GM19238 (cell line): ENCODE data around the gene HACD1.

Experiments used
- DNase-seq: peaks from one replicate; pipeline ENCODE4 v3.0.0; 2011; ENCODE audit warnings: low spot score; ENCODE audit not compliant: insufficient read length

The HACD1 gene, protein sequence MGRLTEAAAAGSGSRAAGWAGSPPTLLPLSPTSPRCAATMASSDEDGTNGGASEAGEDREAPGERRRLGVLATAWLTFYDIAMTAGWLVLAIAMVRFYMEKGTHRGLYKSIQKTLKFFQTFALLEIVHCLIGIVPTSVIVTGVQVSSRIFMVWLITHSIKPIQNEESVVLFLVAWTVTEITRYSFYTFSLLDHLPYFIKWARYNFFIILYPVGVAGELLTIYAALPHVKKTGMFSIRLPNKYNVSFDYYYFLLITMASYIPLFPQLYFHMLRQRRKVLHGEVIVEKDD

DNA sequence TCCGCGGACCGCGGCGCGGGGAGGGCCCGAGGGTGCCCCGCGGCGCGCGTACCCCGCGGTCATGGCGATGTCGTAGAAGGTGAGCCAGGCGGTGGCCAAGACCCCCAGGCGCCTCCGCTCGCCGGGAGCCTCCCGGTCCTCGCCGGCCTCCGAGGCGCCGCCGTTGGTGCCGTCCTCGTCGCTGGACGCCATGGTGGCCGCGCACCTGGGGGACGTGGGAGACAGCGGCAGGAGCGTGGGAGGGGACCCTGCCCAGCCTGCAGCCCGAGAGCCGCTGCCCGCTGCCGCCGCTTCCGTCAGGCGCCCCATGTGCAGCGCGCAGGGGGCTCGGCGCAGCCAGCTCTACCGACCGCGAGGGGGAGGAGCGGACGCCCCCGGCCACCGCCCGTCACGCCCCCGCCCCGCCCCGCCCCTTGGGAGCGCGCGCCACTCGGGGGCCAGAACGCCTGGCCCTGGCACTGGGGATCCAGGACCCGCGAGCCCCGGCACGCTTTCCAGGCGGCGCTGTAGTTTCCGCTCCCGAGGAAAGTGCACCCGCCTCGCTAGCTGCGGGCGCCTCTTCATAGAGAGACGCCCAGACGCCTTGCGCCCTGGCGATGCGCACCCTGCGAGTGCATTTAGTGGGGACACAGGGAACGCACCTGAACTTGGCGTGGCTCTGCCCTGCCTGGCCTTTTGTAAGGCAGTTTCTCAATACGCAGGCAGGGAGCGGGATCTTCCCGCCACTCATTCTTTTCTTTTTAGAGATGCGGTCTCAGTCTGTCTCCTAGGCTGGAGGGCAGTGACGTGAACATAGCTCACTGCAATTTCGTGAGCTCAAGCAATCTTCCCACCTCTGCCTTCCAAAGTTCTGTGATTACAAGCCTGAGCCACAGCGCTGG, at the start of gene HACD1:
Gene HACD1 (minus strand): TSS at position 344 of the 881 bp plus-strand sequence. CDS start 35 bp downstream, at position 309.
- DNase-seq, result peak; percentile 44

DNA sequence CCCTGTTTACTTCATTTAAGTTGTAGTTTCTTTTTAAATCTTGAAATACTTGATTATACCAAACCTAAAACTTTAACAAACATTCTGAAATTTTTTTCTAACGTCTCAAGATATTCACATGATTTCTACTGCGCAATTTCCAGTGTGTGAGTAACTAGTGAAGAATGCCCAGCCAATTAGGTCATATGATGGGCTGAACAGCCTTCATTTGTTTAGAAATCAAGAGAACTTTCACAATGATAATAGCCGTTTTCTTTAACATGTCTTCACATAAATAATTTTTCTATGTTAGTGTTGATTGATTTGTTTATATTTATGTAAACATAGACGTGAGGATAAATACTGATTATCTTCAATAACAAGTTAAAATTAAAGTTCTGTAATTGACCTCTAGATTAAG, 48.6 kb upstream of the HACD1 start:
- no peak for DNase-seq

DNA sequence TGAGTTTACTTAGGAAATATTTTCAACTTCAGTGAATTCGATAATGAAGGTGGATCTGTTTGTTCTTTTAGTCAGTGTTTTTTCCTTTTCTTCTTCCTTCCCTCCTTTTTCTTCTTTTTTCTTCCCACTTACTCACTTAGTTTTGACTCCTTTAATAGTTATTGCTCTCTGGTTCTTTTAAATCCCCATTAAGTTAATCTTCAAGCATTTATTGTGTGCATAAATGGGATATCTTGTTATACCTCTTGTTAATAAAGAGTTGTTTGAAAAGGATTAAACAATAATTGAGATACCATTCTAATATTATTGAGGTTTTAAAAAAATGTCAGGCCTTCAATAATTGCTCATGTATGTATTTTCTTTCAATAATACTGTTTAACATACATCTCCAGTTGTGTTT, 46.3 kb upstream of the HACD1 start:
- DNase-seq, result no peak

DNA sequence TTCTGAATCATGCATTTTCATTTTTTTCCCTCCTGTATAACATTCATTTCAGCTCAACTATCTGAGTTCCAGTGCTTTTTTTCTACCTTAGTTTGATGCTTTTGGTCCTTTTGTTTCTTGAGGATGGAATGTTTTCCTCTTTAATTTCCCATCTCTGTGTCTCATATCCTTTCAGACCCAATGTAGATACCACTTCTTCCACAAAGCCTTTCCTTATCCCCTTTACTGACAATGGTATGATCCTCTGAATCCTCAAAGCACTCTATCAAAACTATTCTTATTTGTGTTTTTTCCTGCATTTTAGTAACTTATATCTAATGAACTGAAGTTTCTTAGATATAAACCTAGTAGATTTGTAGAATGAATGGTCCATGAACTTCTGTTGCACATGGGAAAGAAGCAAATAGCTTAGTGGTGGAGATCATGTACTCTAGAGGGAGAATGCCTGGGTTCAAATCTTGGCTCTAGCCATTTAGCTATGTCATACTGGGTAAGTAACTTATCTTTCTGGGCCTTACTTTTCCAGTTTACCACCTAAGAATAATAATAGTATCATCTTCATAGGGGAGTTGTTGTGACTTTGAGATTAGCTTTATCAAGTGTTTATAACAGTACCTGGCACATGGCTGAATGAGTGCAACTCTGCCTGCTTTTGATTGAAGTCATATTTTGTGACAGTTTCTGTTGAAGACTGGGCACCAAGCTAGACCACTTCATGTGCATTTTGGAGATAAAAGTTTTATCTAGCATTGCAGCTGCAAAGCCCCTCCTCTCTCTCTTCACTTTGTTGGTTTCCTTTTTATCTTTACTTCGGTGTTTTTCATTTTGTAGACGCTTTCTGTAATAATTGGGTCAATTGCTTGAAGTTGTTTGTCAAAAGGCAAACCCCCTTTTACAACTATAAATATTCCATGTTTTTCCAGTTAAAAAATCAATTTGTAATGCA, 45.3 kb upstream of the HACD1 start:
- DNase-seq, result no peak

DNA sequence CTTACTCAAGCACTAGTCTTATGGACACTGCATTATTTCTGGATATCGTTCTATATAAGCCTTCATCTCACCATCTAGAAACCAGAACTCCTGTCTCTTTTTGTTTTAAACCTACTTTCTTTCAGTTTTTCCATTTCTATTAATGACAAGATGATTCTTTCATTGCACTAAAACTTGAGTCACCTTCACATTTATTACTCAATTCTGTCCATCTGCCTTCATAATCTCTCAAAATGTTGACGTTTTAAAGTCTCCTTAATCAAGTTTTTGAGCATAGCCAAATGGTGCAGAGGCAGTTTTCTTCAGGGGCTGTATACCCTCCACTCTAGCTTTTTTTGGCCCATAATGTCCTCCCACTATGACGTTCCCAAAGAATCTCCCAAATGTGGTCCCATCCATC, 44.3 kb upstream of the HACD1 start:
- no peak for DNase-seq

DNA sequence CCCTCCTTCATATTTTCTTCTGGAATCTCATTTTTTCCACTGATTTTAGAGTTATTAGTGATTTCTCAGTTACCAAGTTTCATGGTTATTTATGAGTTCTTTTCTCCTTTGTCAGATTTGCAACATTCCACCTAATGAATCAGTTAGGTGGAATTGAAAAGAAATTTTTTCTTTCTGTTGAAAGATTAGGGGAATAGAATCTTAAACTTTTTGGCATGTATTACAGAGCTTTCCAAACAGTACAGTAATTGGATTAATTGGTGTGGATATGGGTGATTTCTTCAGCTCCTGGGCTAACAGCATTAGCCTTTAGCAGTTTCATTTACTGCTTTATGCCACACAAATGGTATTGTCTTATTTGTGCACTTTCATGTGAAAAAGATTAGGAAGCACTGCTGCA, 43.7 kb upstream of the HACD1 start:
- DNase-seq, result no peak

DNA sequence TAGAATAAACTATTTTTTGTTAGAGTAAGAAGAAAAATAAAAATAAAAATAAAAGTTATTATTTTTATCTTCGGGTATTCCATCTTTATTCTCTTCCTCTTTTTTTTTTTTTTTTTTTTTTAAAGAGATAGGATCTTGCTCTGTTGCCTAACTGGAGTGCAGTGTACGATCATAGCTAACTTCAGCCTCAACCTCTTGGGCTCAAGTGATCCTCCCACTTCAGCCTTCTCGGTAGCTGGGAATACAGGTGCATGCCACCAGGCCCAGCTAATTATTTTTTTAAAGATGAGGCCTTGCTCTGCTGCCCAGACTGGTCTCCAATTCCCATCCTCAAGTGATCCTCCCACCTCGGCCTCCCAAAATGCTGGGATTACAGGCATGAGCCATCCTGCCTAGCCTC, 42.2 kb upstream of the HACD1 start:
- DNase-seq, result no peak

DNA sequence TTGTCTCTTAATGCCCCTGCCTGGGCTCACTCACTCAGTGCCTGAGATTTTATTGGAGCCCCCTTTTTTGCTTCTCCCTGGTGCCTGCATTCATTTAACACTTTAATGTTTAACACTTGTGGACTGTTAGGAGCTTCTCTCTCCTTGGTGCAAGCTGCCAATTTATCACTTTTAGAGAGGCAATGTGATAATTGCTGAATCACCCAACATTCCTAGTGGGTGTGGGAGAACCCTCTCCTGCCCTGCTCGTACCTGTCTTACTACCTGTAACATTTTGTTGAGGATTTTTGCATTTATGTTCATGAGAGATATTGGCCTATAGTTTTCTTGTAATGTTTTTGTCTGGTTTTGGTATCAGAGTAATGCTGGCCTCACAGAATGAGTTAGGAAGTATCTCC, 39.9 kb upstream of the HACD1 start:
- DNase-seq, result no peak

DNA sequence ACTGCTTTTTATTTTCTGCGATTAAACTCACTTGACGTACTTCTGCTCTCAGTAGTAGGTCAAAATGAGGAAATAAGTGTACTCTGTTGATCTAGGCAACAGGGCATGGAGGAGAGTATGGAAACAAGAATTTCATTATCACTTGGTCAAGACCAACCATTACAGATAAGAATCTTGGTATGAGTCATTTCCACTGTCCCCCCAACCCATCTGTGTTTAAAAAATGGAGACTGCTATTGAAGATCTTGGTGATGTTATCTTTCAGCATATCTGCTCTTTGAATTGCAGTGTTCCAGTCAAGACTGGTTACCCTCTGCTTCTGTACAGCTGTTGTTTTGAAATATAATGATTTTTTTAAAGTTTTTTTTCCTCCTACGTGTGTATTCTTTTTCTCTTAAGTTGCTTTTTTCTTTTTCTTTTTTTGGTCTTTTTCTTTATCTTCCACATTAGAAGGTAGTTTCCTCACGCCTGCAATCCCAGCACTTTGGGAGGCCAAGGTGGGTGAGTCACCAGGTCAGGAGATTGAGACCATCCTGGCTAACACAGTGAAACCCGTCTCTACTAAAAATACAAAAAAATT, 38.5 kb upstream of the HACD1 start:
- no peak for DNase-seq

DNA sequence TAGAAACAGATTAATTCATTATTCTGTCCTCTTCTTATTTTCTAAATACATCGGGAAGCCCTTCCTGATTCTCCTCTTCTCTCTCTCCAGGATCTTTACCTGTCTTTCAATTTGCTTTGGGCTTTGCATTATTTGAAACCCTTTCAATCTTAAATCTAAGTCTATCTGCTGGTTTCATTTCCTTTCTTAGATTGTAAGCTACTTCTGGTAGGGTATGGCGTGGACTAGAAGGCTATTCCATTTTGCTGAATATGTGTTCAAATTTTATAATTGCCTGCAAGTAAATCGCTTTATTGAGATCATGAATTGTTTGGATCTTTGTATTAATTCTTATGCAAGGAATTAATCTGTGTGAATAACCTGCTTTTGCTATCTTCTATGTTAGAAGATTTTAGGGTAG, 37.8 kb upstream of the HACD1 start:
- no peak for DNase-seq

DNA sequence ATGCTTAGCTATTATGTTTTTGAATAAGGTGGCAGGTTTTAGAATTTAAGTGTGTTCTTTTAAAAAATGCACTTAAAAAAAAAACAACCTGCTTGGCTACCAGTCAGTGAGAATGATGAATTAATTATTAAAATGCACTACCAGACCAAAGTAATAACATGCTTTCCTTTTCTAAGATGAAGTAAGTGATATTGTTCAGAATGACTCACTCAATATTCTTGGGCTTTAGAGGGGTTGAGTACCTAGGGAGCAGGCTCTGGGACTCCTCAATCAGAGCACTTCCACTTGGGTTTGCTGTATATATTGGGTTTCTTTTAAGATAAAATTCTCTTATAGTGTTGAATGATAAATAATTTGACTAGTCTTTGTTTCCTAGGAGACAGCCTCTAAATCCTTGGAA, 35.4 kb upstream of the HACD1 start:
- no peak for DNase-seq

DNA sequence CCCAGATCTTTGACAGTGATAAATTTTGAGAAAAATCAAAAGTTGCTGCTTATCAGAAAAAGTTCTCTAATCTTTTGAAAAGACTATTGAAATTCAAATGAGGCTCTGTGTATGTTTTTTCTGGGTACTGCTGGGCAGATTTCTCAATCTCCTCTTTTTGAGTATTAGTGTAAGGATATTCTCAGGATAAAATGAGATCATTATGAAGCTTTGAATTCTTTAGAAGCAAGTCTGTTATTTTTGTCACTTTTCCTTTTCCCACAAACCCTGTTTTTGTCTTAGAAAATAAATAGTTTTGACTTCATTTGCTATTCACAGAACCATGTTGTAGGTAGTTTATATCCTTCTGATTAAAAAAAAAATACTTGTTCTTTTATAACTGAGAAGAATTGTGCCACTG, 34.7 kb upstream of the HACD1 start:
- DNase-seq, result no peak

DNA sequence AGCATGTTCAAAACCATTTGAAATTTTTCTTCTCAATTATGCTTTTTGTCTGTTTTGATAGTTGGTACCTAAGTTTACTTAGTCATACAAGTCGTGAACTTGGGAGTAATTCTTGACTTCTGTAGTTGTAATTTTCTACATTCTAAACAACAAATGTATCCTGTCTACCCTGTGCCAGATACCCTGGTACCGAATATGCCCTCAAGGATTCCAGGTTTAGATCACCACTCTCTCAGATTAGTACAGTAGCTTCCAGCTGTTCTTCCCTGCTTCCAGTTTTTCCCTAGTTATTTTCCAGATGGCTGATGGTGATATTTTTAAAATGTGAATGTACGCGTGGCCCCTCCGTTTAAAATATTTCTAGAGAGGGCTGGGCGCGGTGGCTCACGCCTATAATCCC, 33.2 kb upstream of the HACD1 start:
- DNase-seq, result no peak

DNA sequence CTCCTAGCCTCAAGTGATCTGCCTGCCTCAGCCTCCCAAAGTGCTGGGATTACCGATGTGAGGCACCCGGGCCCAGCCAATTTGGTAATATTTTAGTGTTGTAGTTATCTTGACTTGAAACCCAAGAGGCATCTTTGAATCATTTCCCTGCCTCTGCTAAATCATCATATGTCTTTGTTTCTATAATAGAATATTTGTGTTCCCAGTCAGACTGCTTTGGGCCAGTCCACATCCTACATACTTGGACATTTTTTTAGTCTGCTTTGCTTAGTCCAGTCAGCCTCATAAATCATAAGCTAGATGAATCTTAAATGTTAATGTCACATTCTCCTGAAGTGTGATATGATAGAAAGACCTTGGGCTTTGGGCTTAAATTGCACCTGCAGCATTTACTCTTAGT, 32.7 kb upstream of the HACD1 start:
- no peak for DNase-seq

DNA sequence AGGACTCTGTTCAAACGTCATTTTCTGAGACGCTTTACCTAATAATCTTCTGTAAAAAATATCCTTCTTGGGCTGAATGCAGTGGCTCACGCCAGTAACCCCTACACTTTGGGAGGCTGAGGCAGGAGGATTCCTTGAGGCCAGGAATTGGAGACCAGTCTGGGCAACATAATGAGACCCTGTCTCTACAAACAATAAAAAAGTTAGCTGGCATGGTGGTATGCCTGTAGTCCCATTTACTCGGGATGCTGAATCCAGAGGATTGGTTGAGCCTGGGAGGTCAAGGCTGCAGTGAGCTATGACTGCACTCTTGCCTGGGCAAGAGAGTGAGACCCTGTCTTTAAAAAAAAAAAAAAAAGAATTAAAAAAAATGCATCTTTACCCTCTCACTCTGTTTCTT, 31.9 kb upstream of the HACD1 start:
- no peak for DNase-seq

DNA sequence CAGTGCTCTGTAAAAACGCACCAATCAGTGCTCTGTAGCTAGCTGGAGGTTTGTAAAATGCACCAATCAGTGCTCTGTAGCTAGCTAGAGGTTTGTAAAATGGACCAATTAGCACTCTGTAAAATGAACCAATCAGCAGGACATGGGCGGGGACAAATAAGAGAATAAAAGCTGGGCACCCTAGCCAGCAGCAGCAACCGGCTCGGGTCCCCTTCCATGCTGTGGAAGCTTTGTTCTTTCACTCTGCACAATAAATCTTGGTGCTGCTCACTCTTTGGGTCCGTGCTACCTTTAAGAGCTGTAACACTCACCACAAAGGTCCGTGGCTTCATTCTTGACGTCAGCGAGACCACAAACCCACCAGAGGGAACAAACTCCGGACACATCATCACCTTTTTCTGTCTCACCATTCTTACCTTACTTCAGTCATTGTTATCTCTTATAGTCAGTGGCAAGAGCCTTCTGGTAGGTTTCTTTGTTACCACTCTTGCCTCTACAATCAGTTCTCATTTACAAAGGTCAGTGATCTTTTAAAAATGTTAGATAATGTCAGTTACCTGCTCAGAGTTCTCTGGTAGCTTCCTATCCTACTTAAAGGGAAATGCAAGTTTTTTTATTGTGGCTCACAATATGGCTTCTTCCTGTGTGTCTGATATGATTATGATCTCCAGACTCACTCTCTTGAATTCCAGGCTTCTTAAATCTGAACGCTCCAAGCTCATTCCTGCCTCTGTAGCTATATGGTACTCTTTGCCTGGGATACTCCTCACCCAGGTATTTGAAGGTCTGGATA, 31.3 kb upstream of the HACD1 start:
- no peak for DNase-seq

DNA sequence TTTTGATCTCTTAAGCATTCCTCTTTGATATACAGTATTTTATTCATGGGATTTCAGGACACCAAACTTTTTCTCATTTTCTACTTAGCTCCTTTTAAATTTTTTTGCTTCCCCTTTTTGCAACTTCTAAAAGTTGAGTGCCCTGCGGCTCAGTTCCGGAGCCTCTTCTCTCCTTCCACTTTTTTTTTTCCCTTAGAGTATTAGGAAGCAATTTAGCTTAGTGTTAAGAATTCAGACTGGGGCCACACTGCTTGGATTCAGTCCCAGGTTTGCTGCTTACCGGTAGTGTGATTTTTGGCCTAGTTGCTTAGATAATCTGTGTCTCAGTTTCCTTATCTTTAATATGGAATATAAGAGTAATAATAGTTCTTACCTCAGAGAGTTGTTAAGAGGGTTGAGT, 30.2 kb upstream of the HACD1 start:
- no peak for DNase-seq

DNA sequence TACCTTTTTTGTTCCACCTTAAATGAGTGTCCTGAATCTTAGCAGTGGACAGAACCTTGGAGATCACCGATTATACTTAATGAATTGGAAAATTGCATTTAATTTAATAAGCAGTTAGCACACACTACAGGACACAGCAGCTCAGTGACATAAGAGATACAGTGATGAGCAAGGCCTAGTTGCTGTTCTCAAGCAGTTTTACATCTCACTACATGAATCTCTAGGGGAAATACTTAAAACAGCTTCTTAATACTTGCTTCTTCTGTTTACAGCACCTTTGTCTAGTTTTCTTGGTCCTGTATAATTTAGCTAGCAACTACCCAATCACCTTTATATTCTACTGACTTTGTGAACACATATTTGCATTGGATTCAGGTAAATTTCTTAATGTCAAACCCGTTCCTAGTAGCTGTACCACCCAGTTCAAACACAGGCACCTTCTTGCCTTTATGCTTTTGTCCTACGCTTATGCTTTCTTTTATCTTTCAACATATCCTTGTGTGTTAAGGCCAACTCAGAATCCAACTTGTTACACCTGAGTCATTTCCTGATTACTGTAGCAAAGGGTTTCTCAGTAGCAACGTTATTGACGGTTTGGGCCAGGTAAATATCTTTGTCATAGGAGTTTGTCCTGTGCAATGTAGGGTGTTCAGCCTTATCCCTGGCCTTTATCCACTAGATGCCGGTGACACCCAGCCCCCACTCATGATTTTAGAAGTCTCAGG, 28.6 kb upstream of the HACD1 start:
- no peak for DNase-seq

DNA sequence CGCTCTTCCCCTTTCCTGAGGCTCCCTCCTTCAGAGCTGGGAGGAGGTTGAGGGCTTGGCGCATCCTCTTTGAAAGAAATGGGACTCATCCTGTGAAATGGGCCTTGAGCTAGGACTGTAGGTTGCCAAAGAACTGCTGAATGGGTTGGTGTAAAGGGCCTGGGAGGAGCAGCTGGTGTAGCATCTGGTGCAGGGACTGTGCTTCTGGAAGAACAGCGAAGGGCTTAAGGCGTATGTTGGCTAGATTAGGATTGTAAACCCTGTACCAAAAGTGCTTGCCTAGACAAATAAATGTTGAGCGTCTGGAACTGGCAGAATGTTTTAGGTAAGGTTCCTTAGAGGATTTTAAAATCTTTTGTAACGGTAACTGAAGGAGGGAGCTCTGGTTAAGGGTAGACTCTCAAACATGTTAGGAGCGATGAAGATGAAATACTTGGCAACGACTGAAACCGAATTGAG, 27.3 kb upstream of the HACD1 start:
- no peak for DNase-seq
